H1 (cell line): ENCODE data around the gene FABP6. TPM values are rescaled to one million over a fixed set of nuclear protein-coding genes. Genes with fewer than 3 reads are reported as not detected.

Experiments used
- CTCF ChIA-PET: fragments of 300-600 bp; sonication (Branson Sonifier 250); formaldehyde crosslinking; loops from one replicate; lab custom pipeline; 2021; ENCODE audit not compliant: partially characterized antibody; lab: Charles Lee
- POLR2A ChIA-PET: fragments of 300-600 bp; sonication (Branson Sonifier 250); formaldehyde crosslinking; loops from one replicate; lab custom pipeline; 2021; ENCODE audit warnings: inconsistent platforms; ENCODE audit not compliant: partially characterized antibody; lab: Charles Lee
- DNase-seq, 2 experiments: peaks; one replicate each; pipeline versions ENCODE4 v3.0.0 to v3.0.0-alpha.2; 2010 to 2022; ENCODE audit warnings: low spot score in 2 of 2, low read depth in 1 of 2, mixed read lengths in 1 of 2
- FAIRE-seq: peaks from 2 replicates; lab custom pipeline; 2011; peaks lifted over from hg19 to GRCh38; lab: Jason Lieb, UNC
- H2AFZ ChIP-seq: 2 replicates; pipeline ENCODE4 v1.8.1; 2012; ENCODE audit warnings: low read length, inconsistent platforms
- H2AK5ac ChIP-seq: 2 replicates; pipeline ENCODE4 v1.6.1; 2013; ENCODE audit warnings: low read depth, low read length
- H2BK120ac ChIP-seq: replicated peaks from 2 replicates; pipeline ENCODE3; 2013; ENCODE audit warnings: low read depth, low read length, inconsistent platforms
- H2BK12ac ChIP-seq: 2 replicates; pipeline ENCODE4 v1.6.1; 2013; ENCODE audit warnings: low read depth, low read length
- H2BK15ac ChIP-seq: 2 replicates; pipeline ENCODE4 v1.6.1; 2013; ENCODE audit warnings: low read length
- H2BK20ac ChIP-seq: 2 replicates; pipeline ENCODE4 v1.6.1; 2013; ENCODE audit warnings: low read length
- H2BK5ac ChIP-seq: 2 replicates; pipeline ENCODE4 v1.6.1; 2013; ENCODE audit warnings: low read depth, low read length
- H3K14ac ChIP-seq: 2 replicates; pipeline ENCODE4 v1.6.1; 2013; ENCODE audit warnings: inconsistent platforms; ENCODE audit not compliant: insufficient read length
- H3K18ac ChIP-seq: 2 replicates; pipeline ENCODE4 v1.6.1; 2013; ENCODE audit warnings: low read length; ENCODE audit errors: extremely low read depth
- H3K23ac ChIP-seq: 2 replicates; pipeline ENCODE4 v1.6.1; 2013; ENCODE audit warnings: inconsistent platforms; ENCODE audit not compliant: insufficient read length
- H3K23me2 ChIP-seq: 2 replicates; pipeline ENCODE4 v1.6.1; 2013; ENCODE audit warnings: low read depth, low read length
- H3K27ac ChIP-seq: 2 replicates; pipeline ENCODE4 v1.6.1; 2011; ENCODE audit warnings: low read depth, low read length, inconsistent platforms
- H3K27me3 ChIP-seq, 4 experiments: replicated peaks in 1 of 4; 1 replicate in 1 of 4; 2 replicates in 3 of 4; pipeline versions ENCODE4 v1.6.1 to v1.8.1; 2011 to 2013; ENCODE audit warnings: low read length in 3 of 4, mild to moderate bottlenecking in 3 of 4, inconsistent platforms in 2 of 4, mixed read lengths in 2 of 4, moderate library complexity in 1 of 4; ENCODE audit not compliant: control insufficient read depth in 3 of 4, insufficient read depth in 3 of 4; ENCODE audit errors: extremely low read depth in 1 of 4
- H3K36me3 ChIP-seq, 4 experiments: 2 replicates each; pipeline versions ENCODE4 v1.6.1 to v1.8.1; 2011 to 2013; ENCODE audit warnings: mild to moderate bottlenecking in 4 of 4, low read length in 3 of 4, moderate library complexity in 2 of 4, control low read depth in 1 of 4, inconsistent platforms in 1 of 4; ENCODE audit not compliant: insufficient read depth in 4 of 4, control insufficient read depth in 2 of 4
- H3K4ac ChIP-seq: replicated peaks from 2 replicates; pipeline ENCODE3; 2013; ENCODE audit warnings: low read length, low read depth, mixed read lengths, inconsistent platforms; ENCODE audit not compliant: insufficient read length
- H3K4me1 ChIP-seq, 4 experiments: replicated peaks in 1 of 4; 1 replicate in 1 of 4; 2 replicates in 3 of 4; pipeline versions ENCODE4 v1.6.1 to v1.8.1; 2011 to 2013; ENCODE audit warnings: low read length in 3 of 4, inconsistent platforms in 2 of 4, mixed read lengths in 1 of 4; ENCODE audit not compliant: insufficient read depth in 4 of 4, control insufficient read depth in 3 of 4
- H3K4me2 ChIP-seq, 2 experiments: 2 replicates each; pipeline versions ENCODE4 v1.6.1 to v1.8.1; 2011 to 2013; ENCODE audit warnings: low read depth in 2 of 2, low read length in 2 of 2, control low read depth in 1 of 2, inconsistent platforms in 1 of 2, mild to moderate bottlenecking in 1 of 2; ENCODE audit not compliant: insufficient read depth in 1 of 2
- H3K4me3 ChIP-seq, 4 experiments: fragments of 200-600, 300-600 bp in 1 of 4; sonication (generic), shearing (Covaris generic), sonication (Bioruptor Twin) in 1 of 4; 2 replicates each; pipeline versions ENCODE4 v1.5.1 to v1.8.1; 2011 to 2016; ENCODE audit warnings: low read length in 4 of 4, low read depth in 3 of 4, control low read depth in 2 of 4, inconsistent platforms in 2 of 4, mild to moderate bottlenecking in 2 of 4, mixed read lengths in 1 of 4, moderate library complexity in 1 of 4; ENCODE audit not compliant: insufficient read depth in 2 of 4; ENCODE audit errors: extremely low read depth in 1 of 4
- H3K56ac ChIP-seq: replicated peaks from 2 replicates; pipeline ENCODE3; 2013; ENCODE audit warnings: low read depth, mild to moderate bottlenecking, mixed read lengths, low read length, inconsistent platforms; ENCODE audit not compliant: insufficient read length
- H3K79me1 ChIP-seq: 2 replicates; pipeline ENCODE4 v1.6.1; 2013; ENCODE audit warnings: low read depth, low read length, control low read depth
- H3K79me2 ChIP-seq, 2 experiments: 2 replicates each; pipeline versions ENCODE4 v1.6.1 to v1.8.1; 2012 to 2013; ENCODE audit warnings: low read length in 2 of 2, mild to moderate bottlenecking in 2 of 2, inconsistent platforms in 1 of 2; ENCODE audit not compliant: insufficient read depth in 2 of 2, control insufficient read depth in 1 of 2
- H3K9ac ChIP-seq, 4 experiments: replicated peaks in 1 of 4; 1 replicate in 1 of 4; 2 replicates in 3 of 4; pipeline versions ENCODE4 v1.6.1 to v1.8.1; 2011 to 2013; ENCODE audit warnings: low read depth in 3 of 4, low read length in 3 of 4, control low read depth in 2 of 4, mild to moderate bottlenecking in 2 of 4, moderate library complexity in 2 of 4, inconsistent platforms in 1 of 4; ENCODE audit errors: extremely low read depth in 1 of 4
- H3K9me3 ChIP-seq, 2 experiments: 2 replicates each; pipeline versions ENCODE4 v1.6.1 to v1.8.1; 2012 to 2013; ENCODE audit warnings: mild to moderate bottlenecking in 2 of 2, moderate library complexity in 2 of 2, control low read depth in 1 of 2, inconsistent platforms in 1 of 2, low read depth in 1 of 2, low read length in 1 of 2, mixed read lengths in 1 of 2; ENCODE audit not compliant: insufficient read depth in 2 of 2
- H4K20me1 ChIP-seq, 2 experiments: replicated peaks in 1 of 2; 2 replicates each; pipeline versions ENCODE3 to v1.8.1; 2011 to 2013; ENCODE audit warnings: inconsistent platforms in 2 of 2, low read length in 2 of 2, mild to moderate bottlenecking in 1 of 2; ENCODE audit not compliant: insufficient read depth in 2 of 2, control insufficient read depth in 1 of 2
- H4K5ac ChIP-seq: 2 replicates; pipeline ENCODE4 v1.6.1; 2013; ENCODE audit warnings: low read length, low read depth, mixed read lengths, inconsistent platforms; ENCODE audit not compliant: insufficient read length
- H4K8ac ChIP-seq: 2 replicates; pipeline ENCODE4 v1.8.0; 2013; ENCODE audit warnings: mild to moderate bottlenecking, moderate library complexity, low read length, inconsistent platforms; ENCODE audit not compliant: insufficient read depth; ENCODE audit errors: extremely low read depth
- H4K91ac ChIP-seq: replicated peaks from 2 replicates; pipeline ENCODE3; 2013; ENCODE audit warnings: low read length, mixed read lengths, inconsistent platforms; ENCODE audit not compliant: insufficient read length
- CBX8 ChIP-seq: fragments of 300-800, 300-1000 bp; sonication (generic); IDR thresholded peaks from 2 replicates; pipeline ENCODE4 v1.7.1; 2016; ENCODE audit warnings: low read depth, low read length, borderline replicate concordance
- WGBS, 2 experiments: shearing (Covaris generic) in 1 of 2; methylation state at CpG; one replicate each; pipeline versions ENCODE4 v1.1.6 to v1.1.7; 2013 to 2015; ENCODE audit warnings: low lambda C conversion rate in 2 of 2, mixed read lengths in 2 of 2, inconsistent platforms in 1 of 2, low coverage in 1 of 2, missing lambda C conversion rate in 1 of 2; ENCODE audit not compliant: insufficient replicate concordance in 2 of 2, insufficient coverage in 1 of 2, insufficient read length in 1 of 2; ENCODE audit errors: extremely low coverage in 1 of 2, missing lambda C conversion rate in 1 of 2; 5-methylcytosine and 5-hydroxymethylcytosine counted together
- polyA plus RNA-seq, 7 experiments: library from polyadenylated mRNA; depleted of rRNA in 3 of 7; stranded (reverse) in 5 of 7; unstranded in 2 of 7; fragments of >200 nt in 5 of 7; fragments of 200-250 nt in 2 of 7; gene quantifications; 1 replicate in 5 of 7; 2 replicates in 1 of 7; 4 replicates in 1 of 7; pipeline versions ENCODE4 v1.2.1 to v1.2.3, GENCODE V29; 2011 to 2013; ENCODE audit warnings: missing spikeins in 2 of 7, mixed read lengths in 2 of 7
- total RNA-seq: library from RNA; stranded (reverse); fragmentation: NEBNext Ultra II Directional; extraction: Animal tissue kit (Norgen Biotek cat#: 25700); gene quantifications from 2 replicates; pipeline ENCODE4 v1.2.1, GENCODE V29; 2021

FABP6 gene
- total and polyA plus RNA-seq, 2 of the 8 experiments (the other 6 are each of a cell fraction or from before 2014, with no cell fraction given), result 4.8 to 6.1 TPM

GRCh38 chr5:160254706-160255105 lies 25.4 kb downstream of the FABP6 start:
- H4K8ac ChIP-seq, result no peak overlapping the region
- no peak overlapping the region for H2AK5ac ChIP-seq
- DNase-seq (no peak), FAIRE-seq (no peak)
- no peak overlapping the region for H2AFZ ChIP-seq
- no peaks in the 10 kb centered on the region for H3K23me2 ChIP-seq
- H3K4ac ChIP-seq, result no peak overlapping the region
- ChIA-PET POLR2A (interaction anchor here (1.2 to 1.8 kb wide), 2 partner anchors 9 to 12 kb away, joined by 3 to 6 read pairs; no protein-coding TSS in a partner anchor), CTCF (interaction anchor here (1.1 to 29.3 kb wide), 6 partner anchors 5 to 173 kb away, joined by 3 to 362 read pairs (median 6); no protein-coding TSS in a partner anchor)
- H3K56ac ChIP-seq, result no peak overlapping the region
- H3K9ac ChIP-seq, result no peak overlapping the region
- no peak overlapping the region for H3K18ac ChIP-seq
- H3K27me3 ChIP-seq, result no peaks in the 10 kb centered on the region
- H3K14ac ChIP-seq, result no peak overlapping the region
- no peak overlapping the region for H4K91ac ChIP-seq
- no peaks in the 10 kb centered on the region for H3K79me1 ChIP-seq
- no peak overlapping the region for H4K5ac ChIP-seq
- WGBS, 2 experiments, result 93% methylated on average over 6 of the region's 6 CpGs; no CpG with 5 or more reads in 1 of the 2 experiments
- H3K9me3 ChIP-seq, result no peaks in the 10 kb centered on the region
- no peaks in the 10 kb centered on the region for H3K4me1 ChIP-seq
- H2BK20ac ChIP-seq, result no peak overlapping the region
- no peak overlapping the region for H2BK120ac ChIP-seq
- H3K23ac ChIP-seq, result no peak overlapping the region
- H2BK12ac ChIP-seq, result no peak overlapping the region
- no peaks in the 10 kb centered on the region for H3K79me2 ChIP-seq
- H3K4me3 ChIP-seq, result no peak overlapping the region
- no peak overlapping the region for H3K4me2 ChIP-seq
- H3K27ac ChIP-seq, result no peak overlapping the region
- H3K36me3 ChIP-seq, result peaks cover 18 to 57% (median 40%) of the 10 kb centered on the region in 4 experiments; a peak in 7 of 8 replicates
- no peak overlapping the region for H2BK5ac ChIP-seq
- no peaks in the 10 kb centered on the region for H4K20me1 ChIP-seq
- H2BK15ac ChIP-seq, result no peak overlapping the region
- TF ChIP-seq CBX8, result no peak
